Measurements from ENCODE around the gene TIMM17A. TPM values are rescaled to one million over a fixed set of nuclear protein-coding genes. Genes with fewer than 3 reads are reported as not detected.

The TIMM17A gene
- total and polyA plus RNA-seq, 2 of the 8 experiments (the other 6 are each of a cell fraction or from before 2014, with no cell fraction given) = 30.3 to 57.1 TPM

GRCh38 chr1:201985355-201985754 lies 30.1 kb downstream of the TIMM17A start:
- no peak overlapping the region for H4K5ac ChIP-seq (ENCODE audit: insufficient read length, low read depth, low read length)
- H3K4ac ChIP-seq (replicated peaks; ENCODE audit: insufficient read length, low read depth, low read length) = no peak overlapping the region
- H3K23ac ChIP-seq (ENCODE audit: insufficient read length) = no peak overlapping the region
- no peak overlapping the region for H3K4me3 ChIP-seq (ENCODE audit: extremely low read depth in 1 of 4, insufficient read depth in 2 of 4, low read depth in 3 of 4, low read length in 4 of 4)
- peaks cover 0 to 2% of the 10 kb centered on the region in 2 experiments for H4K20me1 ChIP-seq (replicated peaks in 1 of 2; ENCODE audit: control insufficient read depth in 1 of 2, insufficient read depth in 2 of 2, low read length in 2 of 2)
- H4K8ac ChIP-seq (ENCODE audit: extremely low read depth, insufficient read depth, low read length) = no peak overlapping the region
- no peak overlapping the region for H2BK12ac ChIP-seq (ENCODE audit: low read depth, low read length)
- no peak overlapping the region for H4K91ac ChIP-seq (replicated peaks; ENCODE audit: insufficient read length, low read length)
- peaks cover 0 to 4% (median 2%) of the 10 kb centered on the region in 4 experiments; a peak in 5 of 7 replicates for H3K4me1 ChIP-seq (replicated peaks in 1 of 4; ENCODE audit: control insufficient read depth in 3 of 4, insufficient read depth in 4 of 4, low read length in 3 of 4)
- no peak overlapping the region for H2BK20ac ChIP-seq (ENCODE audit: low read length)
- peaks cover 2% of the 10 kb centered on the region; the same call in 1 of the 2 replicates for H3K79me1 ChIP-seq (ENCODE audit: low read depth, low read length)
- no peak overlapping the region for H3K9ac ChIP-seq (replicated peaks in 1 of 4; ENCODE audit: extremely low read depth in 1 of 4, low read depth in 3 of 4, low read length in 3 of 4)
- H2AK5ac ChIP-seq (ENCODE audit: low read depth, low read length) = no peak overlapping the region
- no peak overlapping the region for H3K56ac ChIP-seq (replicated peaks; ENCODE audit: insufficient read length, low read depth, low read length)
- peaks cover 0 to 3% (median 0%) of the 10 kb centered on the region in 4 experiments; a peak in 1 of 7 replicates for H3K27me3 ChIP-seq (replicated peaks in 1 of 4; ENCODE audit: control insufficient read depth in 3 of 4, extremely low read depth in 1 of 4, insufficient read depth in 3 of 4, low read length in 3 of 4)
- no peak for FAIRE-seq
- peaks cover 3 to 38% of the 10 kb centered on the region in 2 experiments; a peak in 3 of 4 replicates for H3K79me2 ChIP-seq (ENCODE audit: control insufficient read depth in 1 of 2, insufficient read depth in 2 of 2, low read length in 2 of 2)
- POLR2A ChIA-PET (ENCODE audit: partially characterized antibody) = interaction anchor here (1.5 kb wide), 1 partner anchor 25 kb away, joined by 3 read pairs; the partner anchor contains the start of gene ELF3
- no peak overlapping the region for H3K18ac ChIP-seq (ENCODE audit: extremely low read depth, low read length)
- no peak for DNase-seq (ENCODE audit: low read depth in 1 of 2, low spot score in 2 of 2)
- WGBS, 2 experiments (ENCODE audit: extremely low coverage in 1 of 2, insufficient coverage in 1 of 2, insufficient read length in 1 of 2, insufficient replicate concordance in 2 of 2, low coverage in 1 of 2, low lambda C conversion rate in 2 of 2, missing lambda C conversion rate in 1 of 2) = 70% methylated on average over 2 of the region's 2 CpGs; no CpG with 5 or more reads in 1 of the 2 experiments
- no peaks in the 10 kb centered on the region for H3K9me3 ChIP-seq (ENCODE audit: insufficient read depth in 2 of 2, low read depth in 1 of 2, low read length in 1 of 2)
- H2BK120ac ChIP-seq (replicated peaks; ENCODE audit: low read depth, low read length) = no peak overlapping the region
- no peak overlapping the region for H3K27ac ChIP-seq (ENCODE audit: low read depth, low read length)
- H3K36me3 ChIP-seq (ENCODE audit: control insufficient read depth in 2 of 4, insufficient read depth in 4 of 4, low read length in 3 of 4) = peaks cover 4 to 15% (median 9%) of the 10 kb centered on the region in 4 experiments; a peak in 6 of 8 replicates
- H3K23me2 ChIP-seq (ENCODE audit: low read depth, low read length) = peaks cover 6% of the 10 kb centered on the region
- no peak overlapping the region for H2BK15ac ChIP-seq (ENCODE audit: low read length)
- CTCF ChIA-PET (ENCODE audit: partially characterized antibody) = interaction anchor here (1.0 to 7.3 kb wide), 7 partner anchors 13 to 151 kb away, joined by 3 to 52 read pairs (median 4); no protein-coding TSS in a partner anchor
- no peak overlapping the region for H3K14ac ChIP-seq (ENCODE audit: insufficient read length)
- TF ChIP-seq MAFK (IDR thresholded peaks at IDR 0.05; ENCODE audit: low read depth, low read length) = no peak
- TF ChIP-seq YY1 (IDR thresholded peaks at IDR 0.05; ENCODE audit: low read depth, low read length) = no peak
- no peak for TF ChIP-seq CEBPB (IDR thresholded peaks at IDR 0.05; ENCODE audit: low read depth, low read length)
- no peak for TF ChIP-seq EP300 (IDR thresholded peaks at IDR 0.05; ENCODE audit: borderline replicate concordance in 1 of 2, low read depth in 2 of 2, low read length in 2 of 2)
- TF ChIP-seq SUZ12 (IDR thresholded peaks at IDR 0.05; ENCODE audit: low read length) = no peak
- TF ChIP-seq JUN (IDR thresholded peaks at IDR 0.05; ENCODE audit: low read depth, low read length) = no peak
- no peak for TF ChIP-seq POLR2A (IDR thresholded peaks at IDR 0.05; ENCODE audit: control extremely low read depth in 1 of 2, low read depth in 2 of 2, low read length in 2 of 2)
- no peak for TF ChIP-seq SIN3A (conservative IDR thresholded peaks at IDR 0.05 in 1 of 2, IDR thresholded peaks at IDR 0.05 in 1 of 2; ENCODE audit: low read depth in 1 of 2, low read length in 2 of 2)
- no peak for TF ChIP-seq MAX (IDR thresholded peaks at IDR 0.05)
- no peak overlapping the region for H2BK5ac ChIP-seq (ENCODE audit: low read depth, low read length)
- no peak overlapping the region for H2AFZ ChIP-seq (ENCODE audit: low read length)
- no peak overlapping the region for H3K4me2 ChIP-seq (ENCODE audit: insufficient read depth in 1 of 2, low read depth in 2 of 2, low read length in 2 of 2)
